Measurements from ENCODE around the gene DAB1. TPM values are rescaled to one million over a fixed set of nuclear protein-coding genes. Genes with fewer than 3 reads are reported as not detected.

The DAB1 gene
- total RNA-seq, 6 experiments from 2014 or later = 0.13 to 1.2 (median 0.23) TPM

GRCh38 chr1:56967355-56967754 lies 456.5 kb downstream of the DAB1 start:
- Mint-ChIP-seq H3K27ac (no peak overlapping the region), H3K4me1 (ENCODE audit: low read depth) (peaks cover 6% of the 10 kb centered on the region), H3K27me3 (ENCODE audit: insufficient read depth) (peaks cover 2% of the 10 kb centered on the region; the same call in 1 of the 2 replicates), H3K36me3 (ENCODE audit: low read depth) (no peaks in the 10 kb centered on the region), H3K4me3 (no peak overlapping the region), H3K9me3 (peaks cover 5% of the 10 kb centered on the region; the same call in 1 of the 2 replicates)
- DNase-seq = no peak
- TF ChIP-seq CTCF (IDR thresholded peaks at IDR 0.05) = no peak

- Mint-ChIP-seq H3K27ac (no peak overlapping the region), H3K36me3 (ENCODE audit: low read depth) (no peaks in the 10 kb centered on the region), H3K4me1 (ENCODE audit: low read depth) (peaks cover 6% of the 10 kb centered on the region), H3K27me3 (ENCODE audit: insufficient read depth) (peaks cover 2% of the 10 kb centered on the region; the same call in 1 of the 2 replicates), H3K4me3 (no peak overlapping the region), H3K9me3 (peaks cover 5% of the 10 kb centered on the region; the same call in 1 of the 2 replicates)
- no peak for DNase-seq
- no peak for TF ChIP-seq CTCF (IDR thresholded peaks at IDR 0.05)
These were observed 457.2 kb downstream of the DAB1 start for GRCh38 chr1:56966698-56966999.

- H3K27me3 Mint-ChIP-seq (ENCODE audit: insufficient read depth) = peaks cover 2% of the 10 kb centered on the region; the same call in 1 of the 2 replicates
- no peaks in the 10 kb centered on the region for H3K36me3 Mint-ChIP-seq (ENCODE audit: low read depth)
- TF ChIP-seq CTCF (IDR thresholded peaks at IDR 0.05) = no peak
- no peak for DNase-seq
- no peak within 1 kb of the TSS for H3K4me3 Mint-ChIP-seq
- H3K9me3 Mint-ChIP-seq = peaks cover 5% of the 10 kb centered on the region; the same call in 1 of the 2 replicates
- H3K27ac Mint-ChIP-seq = no peak within 1 kb of the TSS
- peaks cover 6% of the 10 kb centered on the region for H3K4me1 Mint-ChIP-seq (ENCODE audit: low read depth)
These were observed 457.8 kb downstream of the DAB1 start, which contains the start of gene C8B for GRCh38 chr1:56965916-56966697. TSS of gene C8B (minus strand) at chr1:56966015. CDS start at chr1:56965948, 67 bp downstream.

- Mint-ChIP-seq H3K27ac (no peak overlapping the region), H3K4me1 (ENCODE audit: low read depth) (peaks cover 6% of the 10 kb centered on the region), H3K27me3 (ENCODE audit: insufficient read depth) (no peaks in the 10 kb centered on the region), H3K36me3 (ENCODE audit: low read depth) (no peaks in the 10 kb centered on the region), H3K4me3 (no peak overlapping the region), H3K9me3 (peaks cover 5% of the 10 kb centered on the region; the same call in 1 of the 2 replicates)
- no peak for TF ChIP-seq CTCF (IDR thresholded peaks at IDR 0.05)
- DNase-seq = no peak
These were observed 458.7 kb downstream of the DAB1 start for GRCh38 chr1:56965191-56965590.

- Mint-ChIP-seq H3K9me3 (peaks cover 5% of the 10 kb centered on the region; the same call in 1 of the 2 replicates), H3K4me1 (ENCODE audit: low read depth) (peaks cover 6% of the 10 kb centered on the region), H3K27ac (no peak overlapping the region), H3K27me3 (ENCODE audit: insufficient read depth) (no peaks in the 10 kb centered on the region), H3K36me3 (ENCODE audit: low read depth) (no peaks in the 10 kb centered on the region), H3K4me3 (no peak overlapping the region)
- no peak for TF ChIP-seq CTCF (IDR thresholded peaks at IDR 0.05)
- no peak for DNase-seq
These were observed 459.4 kb downstream of the DAB1 start for GRCh38 chr1:56964349-56965017.

Data from HFFc6 (cell line).